ENCODE results near the gene CHST10. TPM values are rescaled to one million over a fixed set of nuclear protein-coding genes. Genes with fewer than 3 reads are reported as not detected.
A peak's percentile ranks its signal among the peaks of the same experiment; 100 is the strongest.

Gene CHST10
- total RNA-seq, 2 donors from 2014 or later: 1.6 to 7.3 TPM

DNA sequence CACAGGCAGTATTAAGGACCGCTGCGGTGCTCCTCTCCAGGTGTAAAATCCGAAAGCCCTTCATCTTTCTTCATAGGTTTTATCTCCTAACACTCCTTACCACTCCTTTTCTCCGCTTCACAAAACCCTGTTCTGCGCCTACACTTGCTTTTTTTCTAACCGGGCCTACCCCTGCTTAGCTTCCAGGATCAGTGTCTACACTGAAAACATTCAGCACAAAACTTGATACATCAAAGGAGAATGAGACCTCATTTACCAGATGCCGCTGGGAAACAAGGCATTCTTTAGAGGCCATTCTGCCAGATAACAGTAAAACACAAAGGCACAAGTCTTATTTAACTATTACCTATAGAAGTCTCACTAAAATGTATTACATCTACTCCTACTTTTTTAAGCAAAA lies 13.1 kb downstream of the CHST10 start:
- ATAC-seq (no peak), DNase-seq (ENCODE audit: low spot score in 2 of 2) (no peak)
- H3K36me3 Mint-ChIP-seq: peaks cover 0 to 7% of the 10 kb centered on the region in 2 donors
- H3K27ac Mint-ChIP-seq: peak overlapping the region in 1 of 2 donors; percentile 7
- no peaks in the 10 kb centered on the region for H3K9me3 Mint-ChIP-seq

DNA sequence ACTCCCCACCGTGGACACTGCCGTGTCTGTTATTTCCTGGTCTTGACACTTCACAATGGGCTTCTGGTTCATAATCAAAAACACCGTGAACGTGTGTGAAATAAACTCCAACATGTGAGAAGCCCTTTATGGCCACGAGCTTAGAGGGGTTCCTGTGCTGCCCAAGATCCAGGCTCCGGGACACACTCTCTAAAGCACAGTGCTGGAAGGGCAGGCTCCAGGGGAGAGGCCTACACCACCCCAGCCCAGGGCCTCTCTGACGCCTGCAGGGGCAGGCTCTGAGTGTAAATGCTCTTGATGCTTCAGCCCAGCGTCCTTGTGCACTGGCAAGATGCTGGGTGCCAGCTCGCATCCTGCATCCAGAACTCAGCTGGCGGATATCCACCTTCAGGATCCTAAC lies 13.7 kb downstream of the CHST10 start:
- H3K27ac Mint-ChIP-seq: no peak overlapping the region
- ATAC-seq (no peak), DNase-seq (ENCODE audit: low spot score in 2 of 2) (no peak)
- H3K36me3 Mint-ChIP-seq: peaks cover 0 to 7% of the 10 kb centered on the region in 2 donors
- no peaks in the 10 kb centered on the region for H3K9me3 Mint-ChIP-seq

DNA sequence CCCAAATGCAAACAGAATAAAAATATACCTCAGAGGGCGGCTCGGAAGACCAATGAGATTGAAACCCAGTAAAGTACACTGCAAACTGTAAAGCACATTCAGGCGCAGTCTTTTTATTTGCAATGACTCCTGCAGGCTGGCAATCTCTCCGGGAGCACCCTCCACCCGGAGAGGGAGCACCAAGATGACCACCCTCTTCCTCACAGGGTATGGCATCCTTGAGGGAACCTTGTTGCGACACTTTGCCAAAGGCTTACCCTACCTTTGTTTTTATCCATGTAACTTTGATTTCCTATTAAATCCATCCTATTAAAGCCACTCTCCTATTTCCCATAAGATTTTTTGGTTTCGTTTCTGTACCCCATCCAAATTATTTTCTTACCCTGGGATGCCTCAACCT lies 16.2 kb downstream of the CHST10 start:
- ATAC-seq: no peak

DNA sequence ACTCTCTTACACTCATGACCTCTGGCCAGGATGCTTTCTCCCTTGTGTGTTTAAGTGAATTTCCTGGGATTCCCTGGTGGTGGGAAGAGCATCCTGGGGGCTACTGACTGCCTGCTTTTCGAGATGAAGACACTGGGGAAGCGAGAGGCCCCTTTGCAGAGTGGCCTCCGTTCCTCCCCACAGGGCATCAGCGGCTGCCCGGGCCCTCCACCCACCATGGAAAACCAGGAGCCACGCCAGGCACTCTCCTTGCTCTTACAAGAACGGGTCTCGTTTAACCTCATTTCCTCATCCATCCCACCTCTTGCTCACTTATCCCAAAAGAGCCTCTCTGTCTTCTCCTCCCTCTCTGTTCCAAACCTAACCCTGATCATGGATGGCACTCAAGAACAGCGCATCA lies 17.8 kb downstream of the CHST10 start:
- DNase-seq (ENCODE audit: low spot score in 2 of 2) (no peak), ATAC-seq (no peak)
- H3K36me3 Mint-ChIP-seq: peaks cover 0 to 4% of the 10 kb centered on the region in 2 donors
- H3K9me3 Mint-ChIP-seq: no peaks in the 10 kb centered on the region
- no peak overlapping the region for H3K27ac Mint-ChIP-seq

More for the DNA sequence above, 16.2 kb downstream of the CHST10 start:
- H3K9me3 Mint-ChIP-seq: no peaks in the 10 kb centered on the region
- DNase-seq (ENCODE audit: low spot score in 2 of 2): no peak
- H3K36me3 Mint-ChIP-seq: peaks cover 0 to 7% of the 10 kb centered on the region in 2 donors
- H3K27ac Mint-ChIP-seq: no peak overlapping the region

DNA sequence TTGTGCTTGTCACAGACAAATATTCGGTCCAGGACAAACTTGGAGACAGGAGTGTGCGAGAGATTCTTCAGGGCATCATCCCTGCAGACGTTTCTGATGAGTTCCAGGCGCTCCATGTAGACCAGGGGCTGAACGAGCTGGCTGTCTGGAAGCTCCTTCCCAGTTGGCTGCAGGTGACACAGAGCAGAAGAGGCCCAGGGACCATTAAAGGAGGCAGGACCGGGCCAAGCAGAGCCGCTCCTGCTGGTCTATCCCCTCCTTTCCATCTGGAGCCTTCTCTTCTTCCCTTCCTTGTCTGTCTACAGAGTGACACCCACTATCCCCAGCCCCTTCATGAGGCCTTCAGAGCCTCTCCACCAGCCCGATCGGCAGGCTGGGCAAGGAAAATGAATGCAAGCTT lies 19.5 kb downstream of the CHST10 start:
- no peaks in the 10 kb centered on the region for H3K9me3 Mint-ChIP-seq
- no peaks in the 10 kb centered on the region for H3K36me3 Mint-ChIP-seq
- DNase-seq (ENCODE audit: low spot score in 2 of 2) (no peak), ATAC-seq (no peak)
- peak overlapping the region in 1 of 2 donors; percentile 20 for H3K27ac Mint-ChIP-seq

DNA sequence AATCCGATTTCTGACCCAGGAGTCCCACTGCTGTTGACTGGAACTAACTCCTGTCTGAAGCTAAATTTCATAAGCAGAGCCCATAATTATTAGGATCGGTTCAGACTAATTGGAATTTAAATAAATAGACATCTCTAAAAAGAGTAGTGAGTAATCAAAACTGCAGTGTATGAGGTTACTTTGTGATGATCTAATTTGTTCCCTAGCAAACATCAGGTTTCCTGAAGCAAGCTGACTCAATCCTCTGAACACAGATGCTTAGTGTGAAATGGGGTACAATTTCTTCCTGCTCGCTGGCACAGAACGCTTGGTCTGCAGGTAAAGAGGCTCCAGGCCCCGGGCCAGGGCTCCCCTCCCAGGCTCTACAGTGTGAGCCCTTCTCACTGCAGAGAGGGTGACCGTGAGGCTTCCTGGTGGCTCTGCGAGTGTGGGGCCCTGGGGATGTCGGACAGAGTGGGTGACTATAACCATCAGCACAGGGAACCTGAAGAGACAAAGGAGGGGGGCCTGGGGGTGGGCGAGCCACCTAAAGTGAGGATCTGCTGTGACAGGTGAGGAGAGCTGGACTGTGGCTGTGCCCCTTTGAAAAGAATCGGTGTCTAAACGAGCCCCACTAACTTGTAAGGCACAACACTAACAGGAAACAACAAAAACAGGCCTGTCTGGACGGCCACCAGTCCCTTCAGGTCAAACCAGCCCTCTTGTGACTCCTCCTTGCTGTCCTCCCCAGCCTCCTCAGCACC lies 20.2 kb downstream of the CHST10 start:
- no peak for DNase-seq (ENCODE audit: low spot score in 2 of 2)
- no peaks in the 10 kb centered on the region for H3K36me3 Mint-ChIP-seq
- H3K27ac Mint-ChIP-seq: peak overlapping the region; percentile 20 to 72
- ATAC-seq: no peak
- H3K9me3 Mint-ChIP-seq: no peaks in the 10 kb centered on the region

DNA sequence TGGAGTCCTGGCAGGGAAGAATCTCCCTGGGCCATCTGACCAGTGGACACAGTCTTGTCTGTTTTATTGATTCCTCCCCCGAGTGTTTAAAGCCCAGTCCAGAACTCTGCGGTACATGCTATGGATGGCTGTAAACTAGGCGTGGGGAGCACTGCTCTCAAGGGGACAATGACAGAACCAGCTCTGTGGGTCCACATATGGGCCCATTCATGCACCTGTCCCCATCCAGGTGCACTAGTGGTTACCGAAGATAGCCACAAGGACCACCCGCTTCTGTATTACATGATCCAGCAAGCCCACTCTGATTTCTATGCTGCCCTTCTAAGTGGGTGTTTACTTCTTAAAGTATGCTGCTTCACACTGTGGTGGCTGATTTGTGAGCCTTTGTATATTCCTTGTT lies 21.0 kb downstream of the CHST10 start:
- H3K27ac Mint-ChIP-seq: no peak overlapping the region
- H3K36me3 Mint-ChIP-seq: no peaks in the 10 kb centered on the region
- no peak for ATAC-seq
- no peak for DNase-seq (ENCODE audit: low spot score in 2 of 2)
- no peaks in the 10 kb centered on the region for H3K9me3 Mint-ChIP-seq

DNA sequence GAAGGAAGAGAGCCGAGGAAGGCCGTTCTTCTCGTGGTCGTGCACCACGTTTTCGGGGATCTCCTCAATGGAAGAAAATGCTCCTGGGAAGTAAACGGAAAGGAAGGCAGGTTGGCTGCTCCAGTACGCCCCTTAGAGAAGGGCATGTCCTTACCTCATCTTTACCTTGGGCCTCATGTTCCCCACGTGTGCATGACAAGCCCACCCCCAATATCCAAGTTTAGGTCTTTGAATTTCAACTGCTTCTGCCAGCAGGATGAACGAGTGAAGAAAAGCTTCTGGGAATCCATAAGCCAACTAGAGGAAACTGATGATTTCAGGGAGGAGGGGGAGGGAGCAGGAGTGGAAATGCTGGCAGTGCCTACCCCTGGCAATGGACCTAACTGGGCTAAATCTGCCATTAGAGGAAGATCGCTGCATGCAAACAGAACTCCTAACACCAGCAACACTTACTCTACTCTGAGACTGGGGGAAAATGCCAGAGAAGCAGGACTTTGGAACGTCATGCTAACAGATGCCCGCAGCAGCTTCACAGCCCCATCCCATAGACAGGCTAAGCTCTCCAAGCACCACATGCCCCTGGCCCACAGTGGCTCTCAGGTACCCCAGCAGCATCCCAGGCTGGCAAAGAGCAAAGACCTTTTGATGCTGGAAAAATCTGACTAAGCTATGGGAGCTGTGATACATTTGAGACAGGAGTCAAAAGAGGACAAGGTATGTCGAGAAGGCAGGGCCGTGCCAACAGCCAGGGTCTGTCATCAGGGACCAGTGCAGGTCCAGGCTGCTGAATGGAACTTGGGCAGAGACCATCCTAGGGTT lies 21.7 kb downstream of the CHST10 start:
- H3K36me3 Mint-ChIP-seq: no peaks in the 10 kb centered on the region

DNA sequence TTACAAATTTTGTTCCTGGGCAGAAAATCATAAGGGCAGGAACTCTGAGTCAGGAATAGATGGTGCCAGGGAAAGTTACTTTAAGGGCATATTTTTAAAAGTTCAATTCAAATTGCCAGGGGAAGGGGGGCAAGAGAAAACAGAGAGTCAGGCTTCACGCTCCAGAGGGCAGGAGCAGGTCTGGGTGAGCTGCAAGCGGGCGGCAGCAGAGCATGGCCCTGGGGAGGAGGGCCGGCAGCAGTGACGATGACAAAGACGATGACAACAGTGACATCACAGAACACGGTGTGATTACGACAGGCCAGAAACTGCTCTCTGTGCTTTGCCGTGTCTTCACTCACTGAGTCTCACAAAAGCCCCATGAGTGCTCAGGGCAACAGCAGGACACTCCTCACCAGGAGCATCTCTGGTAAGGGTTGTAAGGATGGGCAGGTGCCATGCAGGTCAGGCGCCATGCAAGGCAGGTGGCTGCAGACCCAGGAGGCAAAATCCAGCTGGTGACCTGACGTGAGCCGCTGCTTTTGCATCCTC lies 23.3 kb downstream of the CHST10 start:
- Mint-ChIP-seq H3K36me3 (no peaks in the 10 kb centered on the region), H3K9me3 (no peaks in the 10 kb centered on the region), H3K27ac (peak overlapping the region; percentile 5 to 13)
- ATAC-seq (no peak), DNase-seq (ENCODE audit: low spot score in 2 of 2) (no peak)

More for the DNA sequence above, 21.7 kb downstream of the CHST10 start:
- ATAC-seq: no peak
- no peak for DNase-seq (ENCODE audit: low spot score in 2 of 2)
- Mint-ChIP-seq H3K27ac (no peak overlapping the region), H3K9me3 (no peaks in the 10 kb centered on the region)

DNA sequence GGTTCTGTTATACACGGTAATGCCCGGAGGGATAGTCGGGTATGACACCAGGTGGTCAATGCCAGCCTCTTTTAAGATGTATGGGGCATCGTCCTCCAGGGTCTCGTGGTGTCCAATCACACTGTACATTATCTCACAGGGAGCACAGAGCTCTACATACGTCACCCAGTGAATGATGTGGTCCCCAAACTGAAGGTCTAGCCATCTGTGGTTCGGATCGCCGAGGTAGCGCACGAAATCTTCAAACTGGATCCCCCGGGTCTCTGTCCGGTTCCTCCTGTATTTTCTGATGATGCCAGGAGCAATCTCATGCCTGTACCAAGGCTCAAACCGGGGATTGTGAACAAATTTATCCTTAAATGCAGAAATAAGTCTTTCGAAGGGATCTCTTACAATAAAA lies 24.1 kb downstream of the CHST10 start:
- Mint-ChIP-seq H3K27ac (peak overlapping the region in 1 of 2 donors; percentile 13), H3K36me3 (no peaks in the 10 kb centered on the region), H3K9me3 (no peaks in the 10 kb centered on the region)
- ATAC-seq: no peak
- no peak for DNase-seq (ENCODE audit: low spot score in 2 of 2)

DNA sequence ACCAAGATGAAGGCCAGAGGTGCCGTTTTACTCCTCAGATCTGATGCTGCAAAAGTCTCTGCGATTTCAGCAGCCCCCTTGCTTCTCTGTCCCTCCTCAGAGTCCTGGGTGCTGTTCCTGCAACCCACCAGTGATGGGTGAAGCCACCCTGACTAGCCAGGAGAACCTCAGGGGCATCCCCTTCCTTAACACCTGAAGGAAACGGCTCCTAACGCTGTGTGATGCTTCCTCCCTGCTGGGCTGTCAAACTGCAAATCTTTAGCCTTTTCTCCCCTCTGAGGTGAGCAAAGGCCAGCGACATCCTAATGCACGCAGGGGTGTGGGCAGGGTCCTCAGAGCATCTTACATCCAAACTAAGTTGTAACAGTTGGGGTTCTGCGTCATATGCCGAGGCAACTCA lies 24.8 kb downstream of the CHST10 start:
- Mint-ChIP-seq H3K9me3 (no peaks in the 10 kb centered on the region), H3K36me3 (no peaks in the 10 kb centered on the region), H3K27ac (no peak overlapping the region)
- no peak for DNase-seq (ENCODE audit: low spot score in 2 of 2)
- ATAC-seq: no peak

DNA sequence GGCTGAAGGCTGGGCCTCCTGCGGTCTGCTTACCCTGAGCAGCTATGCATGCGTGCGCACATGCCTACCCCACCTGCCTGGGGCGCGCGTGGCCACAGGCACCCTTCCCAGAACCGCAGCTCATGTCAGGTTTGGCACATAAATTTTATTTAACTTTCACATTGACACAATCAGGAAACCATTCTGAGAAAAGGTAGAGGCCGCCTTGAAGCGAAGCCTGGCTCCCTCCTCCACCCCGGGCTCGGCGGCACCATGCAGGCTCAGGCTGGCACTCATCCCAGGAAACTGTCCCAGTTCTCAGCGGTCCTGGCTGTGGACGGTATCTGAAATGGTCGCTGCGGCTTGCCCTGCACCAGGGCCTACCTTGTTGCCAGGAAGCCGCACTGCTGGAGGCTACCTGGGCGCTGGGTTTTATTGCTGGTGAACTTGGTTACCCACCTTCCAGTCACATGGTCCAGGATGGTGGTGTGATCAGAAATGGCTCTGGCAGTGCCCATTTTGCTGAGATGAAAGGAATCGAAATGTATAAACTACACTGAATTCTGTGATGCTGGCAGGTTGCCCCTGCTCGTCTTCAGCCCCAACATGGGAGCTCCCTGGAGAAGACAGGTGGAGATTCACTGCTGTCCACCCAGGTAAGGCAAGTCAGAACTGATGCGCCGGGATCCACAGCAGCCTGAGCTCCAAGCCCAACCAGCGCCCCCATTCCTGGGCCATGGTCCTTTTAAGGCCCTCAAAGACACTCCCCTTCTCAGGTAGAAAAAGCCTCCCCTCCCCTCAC lies 25.5 kb downstream of the CHST10 start:
- peak overlapping the region in 1 of 2 donors; percentile 33 for H3K27ac Mint-ChIP-seq
- H3K9me3 Mint-ChIP-seq: no peaks in the 10 kb centered on the region
- ATAC-seq (no peak), DNase-seq (ENCODE audit: low spot score in 2 of 2) (no peak)
- no peaks in the 10 kb centered on the region for H3K36me3 Mint-ChIP-seq

DNA sequence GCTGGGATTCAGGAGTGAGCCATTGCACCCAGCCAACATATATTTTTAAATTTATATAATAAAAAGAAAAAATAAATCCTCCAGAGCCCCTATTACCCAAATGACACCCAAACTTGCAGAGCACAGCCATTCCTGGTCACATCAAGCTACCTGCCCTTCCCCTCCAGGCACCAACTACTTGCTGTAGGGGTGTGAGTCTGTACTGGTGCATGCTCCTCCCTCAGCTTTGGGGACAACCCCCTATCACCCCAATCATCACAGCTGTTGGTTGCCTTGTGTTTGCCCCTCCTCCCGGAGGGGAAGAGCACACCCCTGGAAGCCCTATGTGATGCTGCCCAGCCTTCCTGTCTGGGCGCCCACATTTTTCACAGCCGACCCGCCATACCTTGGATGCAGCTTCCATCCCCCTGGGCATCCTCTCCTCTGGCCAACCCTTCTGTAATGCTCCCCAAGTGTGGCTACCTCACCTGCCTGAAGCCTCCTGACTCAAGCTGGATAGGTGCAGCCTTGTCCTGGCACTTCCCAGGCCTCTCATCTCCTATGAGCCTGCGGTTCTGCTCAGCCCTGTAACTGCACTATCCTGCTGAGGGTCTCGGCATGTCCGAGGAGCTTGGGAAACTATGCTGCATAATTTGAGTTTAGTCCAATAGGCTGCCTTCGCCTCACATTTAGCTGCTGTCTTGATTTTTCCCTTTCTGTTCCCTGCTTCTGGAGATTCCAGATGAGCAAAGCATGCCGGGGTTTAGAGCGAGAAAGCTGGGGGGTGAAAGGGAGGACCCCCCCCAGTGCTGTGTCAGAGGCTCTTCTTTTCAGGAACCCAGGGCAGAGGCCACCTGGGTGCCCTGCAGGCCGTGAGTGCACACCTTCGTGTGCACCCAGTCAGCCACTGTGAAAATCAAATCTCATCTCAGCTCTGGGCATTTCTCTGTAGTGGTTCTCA lies 27.2 kb downstream of the CHST10 start:
- H3K36me3 Mint-ChIP-seq: no peaks in the 10 kb centered on the region
- H3K9me3 Mint-ChIP-seq: no peaks in the 10 kb centered on the region
- DNase-seq (ENCODE audit: low spot score in 2 of 2) (no peak), ATAC-seq (no peak)
- peak overlapping the region in 1 of 2 donors; percentile 81 for H3K27ac Mint-ChIP-seq

DNA sequence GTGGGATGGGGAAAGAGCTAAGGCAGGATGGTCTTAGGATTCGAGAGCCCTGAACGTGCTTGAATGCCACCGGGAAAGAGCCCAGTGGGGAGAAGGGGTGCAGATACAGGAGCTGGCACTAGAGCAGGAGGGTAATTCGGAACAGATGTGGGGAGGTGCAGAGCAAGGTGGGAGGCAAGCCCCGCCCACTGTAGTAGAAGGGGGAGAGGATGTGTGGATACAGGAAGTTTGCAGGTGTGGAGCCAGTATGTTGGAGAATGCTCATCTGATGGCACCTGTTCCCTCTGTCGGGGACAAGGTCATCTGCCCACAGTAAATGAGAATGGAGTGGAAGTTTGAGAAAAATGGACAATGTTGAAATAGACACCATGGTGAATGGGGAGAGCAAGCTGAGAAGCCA lies 28.8 kb downstream of the CHST10 start:
- Mint-ChIP-seq H3K36me3 (no peaks in the 10 kb centered on the region), H3K9me3 (no peaks in the 10 kb centered on the region), H3K27ac (peak overlapping the region in 1 of 2 donors; percentile 45)
- ATAC-seq (no peak), DNase-seq (ENCODE audit: low spot score in 2 of 2) (no peak)

DNA sequence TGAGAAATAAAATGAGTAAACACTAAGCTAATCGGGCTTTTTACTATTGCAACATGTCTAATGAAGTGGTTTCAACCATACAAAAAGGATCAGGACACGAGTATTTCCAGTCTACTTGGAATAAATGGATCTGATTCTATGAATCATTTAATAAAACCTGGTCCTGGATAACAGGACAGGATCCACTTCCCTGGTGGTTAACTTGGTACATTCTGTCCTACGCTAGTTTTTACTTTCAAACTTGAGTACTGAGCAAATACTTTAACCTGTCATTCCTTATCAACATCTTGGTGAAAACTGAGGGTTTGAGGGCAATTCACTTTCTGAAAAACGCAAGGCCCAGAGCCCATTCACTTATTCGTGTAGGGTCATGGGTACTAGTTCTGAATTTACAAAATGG lies 33.5 kb downstream of the CHST10 start:
- no peak for DNase-seq (ENCODE audit: low spot score in 2 of 2)
- no peaks in the 10 kb centered on the region for H3K36me3 Mint-ChIP-seq
- no peaks in the 10 kb centered on the region for H3K9me3 Mint-ChIP-seq
- no peak for ATAC-seq
- H3K27ac Mint-ChIP-seq: no peak overlapping the region

DNA sequence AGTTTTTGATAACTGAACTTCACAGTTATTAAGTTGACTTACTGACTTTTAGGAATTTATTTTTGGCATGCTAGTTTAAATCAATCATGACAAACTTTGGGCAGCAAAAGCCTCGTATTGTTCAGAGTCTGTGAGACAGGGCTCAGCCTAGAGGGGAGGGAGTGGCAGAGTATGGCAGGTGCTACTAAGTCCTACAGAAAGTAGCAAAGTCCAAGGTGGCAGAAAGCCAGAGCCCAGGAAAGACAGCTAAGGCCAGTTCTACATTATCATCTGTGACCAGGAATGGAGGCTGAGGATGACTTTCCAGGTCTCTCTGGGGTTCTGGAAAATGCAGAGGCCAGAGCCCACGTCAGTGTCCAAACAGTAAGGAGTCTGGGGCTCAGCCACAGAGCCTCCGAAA lies 34.2 kb downstream of the CHST10 start:
- no peak for ATAC-seq
- Mint-ChIP-seq H3K36me3 (no peaks in the 10 kb centered on the region), H3K27ac (no peak overlapping the region), H3K9me3 (no peaks in the 10 kb centered on the region)
- no peak for DNase-seq (ENCODE audit: low spot score in 2 of 2)

Measured in activated naive CD4-positive, alpha-beta T cell treated with anti-CD3 and anti-CD28 coated beads, Interleukin-2, amount 50 U/mL, for 72 hours (primary cell).